HG02623 (cell line): Measurements from ENCODE around the gene CHST8.

Experiments used
- ATAC-seq: cut with Tn5 transposase; IDR thresholded peaks from one replicate; pipeline ENCODE4 v1.9.1; 2021; ENCODE audit warnings: moderate library complexity; ENCODE audit not compliant: unreplicated experiment

The CHST8 gene

DNA sequence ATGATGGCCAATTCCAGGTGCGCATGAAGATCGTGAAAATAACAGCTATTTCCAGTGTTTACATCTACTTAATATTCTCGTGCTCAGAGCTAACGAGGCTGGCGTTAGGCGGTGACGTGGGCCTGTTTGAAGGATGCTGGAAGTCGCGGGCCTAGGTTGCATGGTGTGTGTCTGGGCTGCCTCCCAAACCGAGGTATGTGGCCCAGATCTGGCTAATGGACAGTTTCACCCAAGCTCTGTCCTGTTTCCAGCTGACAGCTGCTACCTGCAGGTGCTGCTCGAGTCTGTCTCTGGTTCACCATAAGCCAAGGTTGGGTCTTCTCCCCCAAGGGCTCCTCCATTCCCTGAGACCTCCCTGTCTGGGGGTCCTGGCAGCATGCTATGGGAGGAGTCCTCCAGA, 134.4 kb downstream of the CHST8 start:
- ATAC-seq, result no peak

DNA sequence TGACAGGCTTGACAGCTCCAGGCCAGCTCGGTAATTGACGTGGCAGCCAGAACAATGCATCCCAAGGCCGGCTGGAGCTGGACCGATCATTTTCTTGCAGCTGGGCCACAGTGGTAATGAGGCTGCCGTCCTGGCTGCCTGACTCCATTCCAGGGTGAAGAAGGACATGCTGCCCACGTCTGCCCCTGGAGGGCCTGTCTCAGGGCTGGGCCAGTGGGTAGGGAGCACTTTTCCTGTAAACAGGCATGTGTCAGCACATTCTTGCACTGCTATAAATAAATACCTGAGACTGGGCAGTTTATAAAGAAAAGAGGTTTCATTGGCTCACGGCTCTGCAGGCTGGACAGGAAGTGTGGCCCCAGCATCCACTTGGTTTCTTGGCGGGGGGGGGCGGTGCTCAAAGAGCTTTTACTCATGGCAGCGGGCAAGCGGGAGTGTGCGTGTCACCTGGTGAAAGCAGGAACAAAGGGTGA, 136.8 kb downstream of the CHST8 start:
- no peak for ATAC-seq

DNA sequence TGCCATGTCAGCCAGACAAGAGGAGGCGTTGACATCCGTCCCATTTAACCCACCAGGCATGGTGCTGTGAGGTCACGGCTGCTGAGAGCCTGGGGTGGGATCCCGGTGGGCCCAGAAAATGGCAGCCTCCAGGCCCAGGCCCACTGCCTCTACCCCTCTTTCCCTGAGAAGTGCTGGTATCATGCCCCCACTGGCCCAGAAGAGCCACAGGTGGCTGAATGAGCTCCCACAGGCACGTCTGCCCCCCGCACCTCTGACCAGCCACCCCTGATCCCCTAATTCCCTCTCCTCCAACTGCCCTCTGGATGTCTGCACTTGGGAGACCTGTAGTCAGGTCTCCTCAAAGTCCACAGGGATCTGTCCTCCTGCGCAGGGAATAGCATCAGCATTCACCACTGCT, 137.6 kb downstream of the CHST8 start:
- ATAC-seq, result no peak

DNA sequence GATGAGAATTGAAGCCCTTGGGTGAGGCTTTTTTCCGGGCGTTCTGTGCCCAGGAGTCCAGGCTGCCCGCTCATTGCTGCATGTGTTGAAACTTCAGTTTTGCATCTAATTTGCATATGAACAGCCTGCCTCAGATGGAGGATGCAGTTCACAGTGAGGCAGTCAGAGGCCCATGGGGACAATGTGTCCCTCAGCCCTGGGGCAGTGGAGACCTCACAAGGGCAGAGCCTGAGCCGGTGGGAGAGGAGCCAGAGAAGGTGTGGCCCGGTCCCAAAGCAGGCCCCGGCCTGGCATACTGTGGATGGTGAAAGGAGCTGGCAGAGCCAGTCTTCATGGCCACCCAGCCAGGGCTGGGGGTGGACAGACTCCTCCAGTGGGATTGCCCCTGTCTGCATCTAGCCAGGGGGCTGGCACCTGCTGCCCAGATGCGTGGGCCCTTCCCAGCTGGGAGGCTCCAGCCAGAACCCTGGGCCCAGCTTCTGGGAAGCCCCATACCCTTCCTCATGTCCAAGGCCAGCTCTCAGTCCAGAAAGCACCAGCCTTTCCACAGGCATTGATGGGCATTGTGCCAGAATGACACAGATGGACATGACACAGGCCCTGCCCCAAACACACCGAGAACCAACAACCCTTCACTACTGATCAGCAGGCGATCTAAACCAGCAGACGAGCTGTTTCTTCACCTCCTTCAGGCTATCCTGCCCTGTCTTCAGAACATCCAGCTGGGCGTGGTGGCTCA, 142.0 kb downstream of the CHST8 start:
- ATAC-seq, result no peak

DNA sequence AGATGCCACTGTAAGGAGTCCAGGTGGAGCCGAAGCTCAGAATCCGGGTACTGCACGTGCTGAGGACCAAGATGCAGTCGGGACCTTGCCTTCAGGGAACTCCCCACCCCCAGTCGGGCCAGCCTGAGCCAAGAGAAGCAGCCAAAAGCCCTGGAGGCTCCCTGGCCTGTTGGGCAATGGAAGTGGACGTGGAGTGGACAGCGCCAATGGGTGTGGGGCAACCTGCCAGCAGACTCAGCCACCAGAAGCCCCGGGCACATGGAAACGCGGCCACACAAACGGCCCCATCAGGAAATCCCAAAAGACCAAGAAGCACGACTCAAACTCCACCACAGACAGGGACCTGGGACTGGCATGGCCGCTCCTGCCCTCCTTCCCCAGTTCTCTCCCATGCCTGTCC, 144.9 kb downstream of the CHST8 start:
- no peak for ATAC-seq

DNA sequence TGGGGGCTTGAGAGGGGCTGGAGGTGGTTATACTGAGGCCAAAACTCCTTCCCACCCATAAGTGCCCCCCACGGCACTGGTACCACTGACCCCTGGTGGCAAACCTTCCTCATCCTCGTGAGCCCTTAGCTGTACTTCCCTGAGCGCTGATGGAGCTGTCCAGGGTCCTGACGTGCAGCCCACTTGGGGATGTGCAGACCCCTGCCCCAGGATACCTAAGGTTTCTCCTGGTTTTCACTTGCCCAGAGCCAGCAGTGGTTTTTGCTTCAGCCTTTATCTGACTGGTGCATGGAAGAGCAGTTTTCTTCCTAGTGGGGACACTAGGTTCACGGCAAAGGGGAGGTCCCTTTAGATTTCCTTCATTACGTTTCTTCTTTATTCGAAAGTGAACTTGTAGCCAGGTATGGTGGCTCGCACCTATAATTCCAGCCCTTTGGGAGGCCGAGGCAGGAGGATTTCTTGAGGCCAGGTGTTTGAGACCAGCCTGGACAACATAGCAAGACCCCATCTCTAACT, 146.2 kb downstream of the CHST8 start:
- ATAC-seq, result no peak

DNA sequence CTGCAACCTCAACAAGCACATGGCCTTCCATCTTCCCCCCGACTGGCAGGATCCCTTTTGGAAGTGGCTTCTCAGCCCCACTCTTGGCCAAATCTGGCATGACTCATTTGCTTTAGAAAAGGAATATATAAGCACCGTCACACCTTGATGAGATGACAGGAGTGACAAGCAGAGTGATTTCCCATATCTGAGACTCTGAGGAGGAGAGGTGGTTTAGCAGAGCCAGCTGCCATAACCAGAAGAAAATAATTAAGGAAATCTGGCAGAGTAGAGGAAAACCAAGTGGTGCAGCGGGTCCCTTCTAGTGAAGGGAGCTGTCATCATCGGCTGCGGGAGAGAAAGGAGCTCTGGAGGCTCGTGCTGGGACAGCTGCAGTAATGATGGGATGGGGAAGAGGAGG, 147.5 kb downstream of the CHST8 start:
- no peak for ATAC-seq

GRCh38 chr19:33770107-33770506, 148.4 kb downstream of the CHST8 start:
- ATAC-seq, result no peak

DNA sequence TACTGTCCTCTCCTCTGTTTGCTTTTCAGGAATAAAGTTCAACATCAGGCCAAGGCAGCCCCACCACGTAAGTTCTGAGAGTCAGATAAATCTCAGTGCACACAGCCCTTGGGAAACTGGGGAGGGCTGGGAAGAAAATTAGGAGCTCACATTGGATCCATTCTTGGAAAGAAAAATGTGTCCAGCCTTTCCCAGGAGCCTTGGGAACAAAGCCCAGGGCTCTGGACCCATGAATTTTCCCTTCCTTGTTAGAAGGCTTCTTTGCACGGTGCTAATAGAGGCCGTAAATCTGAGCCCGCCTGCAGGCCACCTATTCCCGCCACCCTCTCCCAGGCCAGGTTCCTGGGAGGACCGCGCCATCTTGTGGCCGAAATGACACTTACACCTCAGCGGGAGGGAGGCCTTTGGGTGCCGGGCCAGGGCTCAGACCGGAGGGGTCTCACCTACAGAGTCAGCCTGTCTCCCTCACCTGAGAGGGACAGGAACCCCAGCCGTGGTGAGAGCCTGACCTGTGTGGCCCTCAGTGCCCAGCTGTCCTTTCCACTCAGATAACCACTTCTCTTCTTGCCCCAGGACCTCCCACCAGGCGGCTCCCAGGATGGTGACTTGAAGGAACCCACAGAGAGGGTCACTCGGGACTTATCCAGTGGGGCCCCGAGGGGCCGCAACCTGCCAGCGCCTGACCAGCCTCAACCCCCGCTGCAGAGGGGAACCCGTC, 149.8 kb downstream of the CHST8 start:
- ATAC-seq, result no peak

- ATAC-seq, result no peak
Observed at GRCh38 chr19:33772102-33772857, 150.5 kb downstream of the CHST8 start.

DNA sequence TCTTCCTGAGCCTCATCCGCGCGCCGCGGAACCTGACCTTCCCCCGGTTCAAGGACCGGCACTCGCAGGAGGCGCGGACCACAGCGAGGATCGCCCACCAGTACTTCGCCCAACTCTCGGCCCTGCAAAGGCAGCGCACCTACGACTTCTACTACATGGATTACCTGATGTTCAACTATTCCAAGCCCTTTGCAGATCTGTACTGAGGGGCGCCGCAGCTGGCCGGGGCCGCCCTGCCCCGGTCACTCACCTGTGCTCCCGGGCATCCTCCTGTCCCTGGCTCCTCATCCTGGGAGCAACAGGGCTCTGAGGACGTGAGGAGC, 151.1 kb downstream of the CHST8 start:
- no peak for ATAC-seq

DNA sequence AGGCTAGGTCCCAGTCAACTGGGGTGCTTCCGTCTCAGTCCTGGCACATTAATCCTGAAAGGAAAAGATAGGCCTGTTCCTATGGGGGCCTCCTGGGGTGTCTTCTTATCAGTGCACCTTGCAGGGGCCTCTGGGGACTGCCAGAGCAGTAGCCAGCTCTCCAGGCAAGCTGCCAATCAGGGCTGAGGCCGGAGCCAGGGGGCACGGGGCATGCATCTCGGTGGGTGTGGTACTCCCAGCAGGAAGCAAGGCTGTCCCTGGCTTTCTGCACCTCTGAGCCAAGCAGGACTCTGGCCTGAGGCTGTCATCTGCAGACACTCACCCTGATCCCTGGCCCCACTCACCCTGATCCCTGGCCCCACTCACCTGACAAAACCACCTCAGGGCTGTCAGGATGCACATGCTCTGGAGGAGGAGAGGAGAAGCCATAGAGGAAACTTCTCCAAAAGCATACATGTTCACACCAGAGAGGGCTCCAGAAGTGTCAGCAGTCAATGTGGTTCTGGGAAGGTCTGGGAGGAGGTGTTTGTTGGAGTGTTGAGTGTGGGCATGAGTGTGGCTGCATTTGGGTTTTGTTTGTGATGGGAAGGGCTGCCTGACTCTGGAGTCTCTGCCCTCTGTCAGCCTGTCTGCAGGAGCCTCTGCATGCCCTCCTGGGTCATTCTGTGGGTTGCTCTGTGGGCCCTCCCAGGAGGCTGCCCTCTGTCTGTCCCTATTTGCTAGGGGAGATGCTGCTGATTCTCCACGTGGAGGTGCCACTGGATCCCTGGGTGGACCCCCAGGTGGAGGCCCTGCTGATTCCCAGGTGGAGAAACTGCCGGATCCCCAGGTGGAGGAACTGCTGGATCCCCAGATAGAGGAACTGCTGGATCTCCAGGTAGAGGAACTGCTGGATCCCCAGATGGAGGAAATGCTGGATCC, 152.2 kb downstream of the CHST8 start:
- no peak for ATAC-seq

- ATAC-seq, result no peak
Observed at GRCh38 chr19:33774751-33775150, 153.0 kb downstream of the CHST8 start.

- ATAC-seq, result no peak
Observed at GRCh38 chr19:33775731-33776487, 154.2 kb downstream of the CHST8 start.

DNA sequence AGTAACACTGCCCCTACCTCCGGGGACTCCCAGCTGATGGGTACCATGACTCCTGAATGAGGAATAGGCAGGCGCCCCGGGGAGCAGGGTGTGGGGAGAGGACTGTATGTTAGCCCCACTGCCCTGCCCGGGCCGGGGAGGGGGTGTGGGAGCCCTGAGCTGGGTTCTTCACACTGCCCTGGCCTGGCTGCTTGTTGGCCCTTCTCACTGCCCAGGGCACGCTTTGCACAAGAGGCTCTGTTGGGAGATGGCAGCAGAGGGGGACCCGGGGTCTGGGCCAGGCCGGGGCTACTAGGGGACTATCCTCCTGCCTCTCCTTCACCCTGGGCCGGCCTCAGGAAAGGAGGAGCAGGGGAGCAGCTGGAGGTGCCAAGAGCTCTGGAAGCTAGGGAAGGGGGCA, 155.6 kb downstream of the CHST8 start:
- ATAC-seq, result no peak

GRCh38 chr19:33777753-33778088, 156.0 kb downstream of the CHST8 start:
- no peak for ATAC-seq

DNA sequence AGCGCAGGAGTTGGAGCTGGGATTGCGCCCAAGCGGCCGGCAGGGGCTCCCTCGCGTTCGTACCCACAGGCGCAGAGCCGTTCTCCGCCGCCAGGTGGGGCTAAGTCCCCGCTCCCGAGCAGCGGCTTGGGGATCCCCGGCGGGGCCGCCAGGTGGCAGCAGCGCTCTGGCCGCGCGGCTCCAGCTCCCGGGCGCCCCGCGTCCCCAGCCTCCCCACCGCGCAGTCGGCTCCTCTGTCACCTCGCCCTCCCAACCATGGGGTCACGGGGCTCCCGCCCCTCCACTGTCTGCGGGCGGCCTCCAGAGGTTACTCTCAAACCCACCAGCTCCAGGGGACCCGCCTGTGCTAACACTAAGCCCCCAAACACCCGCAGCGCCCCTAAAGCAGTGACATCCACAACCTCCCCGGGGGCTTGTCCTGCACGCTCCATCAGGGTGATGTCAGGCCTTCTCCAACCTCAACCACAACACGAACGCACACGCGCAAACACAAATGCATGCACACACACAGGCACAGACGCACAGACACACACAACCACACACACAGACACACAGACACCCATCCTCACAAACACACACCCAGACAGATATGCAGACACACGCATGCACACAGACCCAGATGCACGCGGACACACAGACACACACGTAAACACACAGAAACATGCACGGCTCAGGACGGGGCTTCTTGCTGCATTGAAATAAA, 156.5 kb downstream of the CHST8 start:
- no peak for ATAC-seq

DNA sequence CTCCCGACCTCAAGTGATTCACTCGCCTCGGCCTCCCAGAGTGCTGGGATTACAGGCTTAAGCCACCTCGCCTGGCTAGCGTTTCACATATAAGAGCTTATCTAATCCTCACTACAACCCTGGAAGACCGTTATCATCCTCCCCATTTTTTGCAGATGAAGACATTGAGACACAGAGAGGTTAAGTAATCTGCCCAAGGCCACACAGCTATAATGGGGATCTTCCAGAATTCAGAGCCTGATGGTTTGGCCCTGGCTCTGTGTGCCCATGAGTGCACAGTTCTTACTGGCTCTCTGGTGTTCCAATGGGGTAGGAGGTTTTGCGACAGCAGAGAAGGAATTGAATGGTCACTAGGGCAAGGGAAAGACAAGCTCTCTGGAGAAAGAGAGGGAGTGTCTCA, 158.1 kb downstream of the CHST8 start:
- no peak for ATAC-seq

GRCh38 chr19:33780251-33780650, 158.5 kb downstream of the CHST8 start:
- ATAC-seq, result no peak
